WTC11 (cell line): ENCODE results near the gene WDR1. TPM values are rescaled to one million over a fixed set of nuclear protein-coding genes. Genes with fewer than 3 reads are reported as not detected.

Experiments
- ATAC-seq: fragments of 200-7000 bp; cut with Tn5 transposase; 2 replicates; pipeline ENCODE4 v1.10.0; 2021; ENCODE audit warnings: mild to moderate bottlenecking, moderate library complexity
- CTCF ChIA-PET: fragments of 300-600 bp; sonication (Branson Sonifier 250); formaldehyde crosslinking; loops from one replicate; lab custom pipeline; 2021; ENCODE audit warnings: antibody characterized with exemption; lab: Charles Lee
- POLR2A ChIA-PET: fragments of 350-600 bp; sonication (Branson Sonifier 250); formaldehyde crosslinking; loops from one replicate; lab custom pipeline; 2021; ENCODE audit warnings: antibody characterized with exemption; lab: Charles Lee
- DNase-seq: peaks from one replicate; pipeline ENCODE4 v3.0.0; 2021; ENCODE audit warnings: low spot score
- H3K27ac Mint-ChIP-seq: 2 replicates; pipeline ENCODE4 v1.8.0; 2021; ENCODE audit warnings: mixed read lengths
- H3K27me3 Mint-ChIP-seq: 2 replicates; pipeline ENCODE4 v1.8.0; 2021; ENCODE audit warnings: low read depth, mild to moderate bottlenecking, moderate library complexity, mixed read lengths
- H3K36me3 Mint-ChIP-seq: 2 replicates; pipeline ENCODE4 v1.8.0; 2021; ENCODE audit warnings: mixed read lengths
- H3K4me1 Mint-ChIP-seq: 2 replicates; pipeline ENCODE4 v1.8.0; 2022; ENCODE audit warnings: mixed read lengths
- H3K4me3 Mint-ChIP-seq: 2 replicates; pipeline ENCODE4 v1.8.0; 2021; ENCODE audit warnings: mild to moderate bottlenecking, moderate library complexity, mixed read lengths
- H3K9me3 Mint-ChIP-seq: 2 replicates; pipeline ENCODE4 v1.8.0; 2021; ENCODE audit warnings: mixed read lengths
- CBFB ChIP-seq: sonication (generic); formaldehyde crosslinking; IDR thresholded peaks from 2 replicates; pipeline ENCODE4 v1.8.1; 2022; ENCODE audit warnings: mild to moderate bottlenecking, low read depth, missing genetic modification reagents
- EMX1 ChIP-seq: fragments of 250-450 bp; sonication (Bioruptor Pico); IDR thresholded peaks from 2 replicates; pipeline ENCODE4 v1.8.0; 2021; ENCODE audit warnings: mild to moderate bottlenecking
- IRF2 ChIP-seq: sonication (generic); formaldehyde crosslinking; IDR thresholded peaks from 2 replicates; pipeline ENCODE4 v1.8.0; 2022; ENCODE audit warnings: low read depth, missing genetic modification reagents, borderline replicate concordance
- JUN ChIP-seq: sonication (generic); formaldehyde crosslinking; IDR thresholded peaks from 2 replicates; pipeline ENCODE4 v1.8.0; 2023; ENCODE audit warnings: mild to moderate bottlenecking, missing genetic modification reagents
- NR1H2 ChIP-seq: sonication (generic); formaldehyde crosslinking; IDR thresholded peaks from 2 replicates; pipeline ENCODE4 v1.9.0; 2021; ENCODE audit warnings: mild to moderate bottlenecking, moderate library complexity, missing genetic modification reagents
- OVOL2 ChIP-seq: fragments of 250-450 bp; sonication (Bioruptor Pico); IDR thresholded peaks from 2 replicates; pipeline ENCODE4 v1.9.0; 2021; ENCODE audit warnings: mild to moderate bottlenecking, borderline replicate concordance
- PRRX2 ChIP-seq: fragments of 250-450 bp; sonication (Bioruptor Pico); IDR thresholded peaks from 2 replicates; pipeline ENCODE4 v1.8.0; 2021; ENCODE audit warnings: mild to moderate bottlenecking
- SMAD3 ChIP-seq: sonication (generic); formaldehyde crosslinking; IDR thresholded peaks from 2 replicates; pipeline ENCODE4 v1.8.0; 2022; ENCODE audit warnings: missing genetic modification reagents, mild to moderate bottlenecking, borderline replicate concordance
- SOX15 ChIP-seq: fragments of 250-450 bp; sonication (Bioruptor Pico); IDR thresholded peaks from 2 replicates; pipeline ENCODE4 v1.9.0; 2021; ENCODE audit warnings: mild to moderate bottlenecking
- TEAD1 ChIP-seq: sonication (generic); formaldehyde crosslinking; IDR thresholded peaks from 2 replicates; pipeline ENCODE4 v1.8.0; 2022; ENCODE audit warnings: mild to moderate bottlenecking, missing genetic modification reagents
- TP53 ChIP-seq: sonication (generic); formaldehyde crosslinking; IDR thresholded peaks from 2 replicates; pipeline ENCODE4 v1.8.1; 2023; ENCODE audit warnings: mild to moderate bottlenecking, missing genetic modification reagents
- ZNF263 ChIP-seq: sonication (generic); formaldehyde crosslinking; IDR thresholded peaks from 2 replicates; pipeline ENCODE4 v1.8.1; 2022; ENCODE audit warnings: low read depth, mild to moderate bottlenecking, moderate library complexity, missing genetic modification reagents
- ZNF423 ChIP-seq: fragments of 250-450 bp; sonication (Bioruptor Pico); IDR thresholded peaks from 2 replicates; pipeline ENCODE4 v2.1.2; 2022; ENCODE audit warnings: mild to moderate bottlenecking, moderate library complexity
- total RNA-seq: library from RNA; stranded (reverse); gene quantifications from 3 replicates; pipeline ENCODE4 v1.2.3, GENCODE V29; 2021
- TF ChIP-seq, protein P1 (sequence below): sonication (generic); formaldehyde crosslinking; IDR thresholded peaks from 2 replicates; pipeline ENCODE4 v1.8.1; 2023; ENCODE audit warnings: mild to moderate bottlenecking, moderate library complexity, missing genetic modification reagents
- TF ChIP-seq, protein P2 (sequence below): sonication (generic); formaldehyde crosslinking; IDR thresholded peaks from 2 replicates; pipeline ENCODE4 v1.8.0; 2022; ENCODE audit warnings: missing genetic modification reagents
- TF ChIP-seq, protein P3 (sequence below): fragments of 250-450 bp; sonication (Bioruptor Pico); IDR thresholded peaks from 2 replicates; pipeline ENCODE4 v1.9.0; 2021; ENCODE audit warnings: mild to moderate bottlenecking, borderline replicate concordance
- TF ChIP-seq, protein P4 (sequence below): sonication (generic); formaldehyde crosslinking; IDR thresholded peaks from 2 replicates; pipeline ENCODE4 v1.8.0; 2022; ENCODE audit warnings: mild to moderate bottlenecking, missing genetic modification reagents
- TF ChIP-seq, protein P5 (sequence below): fragments of 250-450 bp; sonication (Bioruptor Pico); conservative IDR thresholded peaks from 2 replicates; pipeline ENCODE4 v1.9.0; 2021; ENCODE audit warnings: mild to moderate bottlenecking
- TF ChIP-seq, protein P6 (sequence below): sonication (generic); formaldehyde crosslinking; conservative IDR thresholded peaks from 2 replicates; pipeline ENCODE4 v1.8.1; 2022; ENCODE audit warnings: mild to moderate bottlenecking, missing genetic modification reagents
- TF ChIP-seq, protein P7 (sequence below): sonication (generic); formaldehyde crosslinking; IDR thresholded peaks from 2 replicates; pipeline ENCODE4 v1.8.1; 2022; ENCODE audit warnings: missing genetic modification reagents, borderline replicate concordance

Gene WDR1
- total RNA-seq, 1 experiment from 2014 or later, result 288 TPM

DNA sequence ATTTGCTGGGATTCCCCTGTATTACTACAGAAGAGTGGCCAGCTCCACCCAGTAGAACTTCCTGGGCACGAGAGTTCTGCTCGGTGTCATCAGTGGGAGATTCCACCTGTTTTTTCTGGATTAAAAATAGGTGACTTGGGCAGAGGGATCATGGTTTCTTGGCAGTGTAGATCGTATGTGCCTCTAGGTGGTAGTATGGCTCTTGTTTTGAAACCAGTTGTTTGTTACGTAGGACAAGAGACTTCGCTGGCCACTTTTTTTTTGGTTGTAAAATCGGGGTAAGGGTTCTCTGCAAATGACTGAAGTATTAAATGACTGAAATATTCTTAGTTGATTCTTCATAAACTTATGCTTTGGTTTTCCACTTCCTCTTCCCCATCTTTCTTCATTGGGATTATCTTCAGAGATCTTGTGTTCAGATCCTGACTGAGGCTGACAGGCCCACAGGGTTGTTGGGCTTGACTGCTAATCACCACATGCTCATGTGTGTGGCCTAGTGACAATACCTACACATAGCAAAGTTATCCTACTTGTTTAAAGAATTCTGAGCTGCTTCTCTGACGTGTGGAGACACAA lies 43.8 kb upstream of the WDR1 start:
- Mint-ChIP-seq H3K36me3 (no peaks in the 10 kb centered on the region), H3K9me3 (no peaks in the 10 kb centered on the region), H3K4me1 (peaks cover 6% of the 10 kb centered on the region), H3K27me3 (peaks cover 7% of the 10 kb centered on the region), H3K4me3 (no peak overlapping the region), H3K27ac (no peak overlapping the region)
- ATAC-seq (peak; percentile 49), DNase-seq (no peak)
- TF ChIP-seq PRRX2 (no peak), SMAD3 (CRISPR knock-in tag) (no peak), TP53 (no peak), JUN (CRISPR knock-in tag) (no peak), CBFB (CRISPR knock-in tag) (no peak), TEAD1 (CRISPR knock-in tag) (no peak), ZNF263 (CRISPR knock-in tag) (no peak), ZNF423 (CRISPR knock-in tag) (no peak), OVOL2 (CRISPR knock-in tag) (no peak), IRF2 (CRISPR knock-in tag) (no peak), NR1H2 (CRISPR knock-in tag) (no peak), SOX15 (CRISPR knock-in tag) (no peak), EMX1 (CRISPR knock-in tag) (no peak)
- TF ChIP-seq, protein P1, sequence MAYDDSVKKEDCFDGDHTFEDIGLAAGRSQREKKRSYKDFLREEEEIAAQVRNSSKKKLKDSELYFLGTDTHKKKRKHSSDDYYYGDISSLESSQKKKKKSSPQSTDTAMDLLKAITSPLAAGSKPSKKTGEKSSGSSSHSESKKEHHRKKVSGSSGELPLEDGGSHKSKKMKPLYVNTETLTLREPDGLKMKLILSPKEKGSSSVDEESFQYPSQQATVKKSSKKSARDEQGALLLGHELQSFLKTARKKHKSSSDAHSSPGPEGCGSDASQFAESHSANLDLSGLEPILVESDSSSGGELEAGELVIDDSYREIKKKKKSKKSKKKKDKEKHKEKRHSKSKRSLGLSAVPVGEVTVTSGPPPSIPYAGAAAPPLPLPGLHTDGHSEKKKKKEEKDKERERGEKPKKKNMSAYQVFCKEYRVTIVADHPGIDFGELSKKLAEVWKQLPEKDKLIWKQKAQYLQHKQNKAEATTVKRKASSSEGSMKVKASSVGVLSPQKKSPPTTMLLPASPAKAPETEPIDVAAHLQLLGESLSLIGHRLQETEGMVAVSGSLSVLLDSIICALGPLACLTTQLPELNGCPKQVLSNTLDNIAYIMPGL (CRISPR knock-in tag), result no peak
- TF ChIP-seq, protein P2, sequence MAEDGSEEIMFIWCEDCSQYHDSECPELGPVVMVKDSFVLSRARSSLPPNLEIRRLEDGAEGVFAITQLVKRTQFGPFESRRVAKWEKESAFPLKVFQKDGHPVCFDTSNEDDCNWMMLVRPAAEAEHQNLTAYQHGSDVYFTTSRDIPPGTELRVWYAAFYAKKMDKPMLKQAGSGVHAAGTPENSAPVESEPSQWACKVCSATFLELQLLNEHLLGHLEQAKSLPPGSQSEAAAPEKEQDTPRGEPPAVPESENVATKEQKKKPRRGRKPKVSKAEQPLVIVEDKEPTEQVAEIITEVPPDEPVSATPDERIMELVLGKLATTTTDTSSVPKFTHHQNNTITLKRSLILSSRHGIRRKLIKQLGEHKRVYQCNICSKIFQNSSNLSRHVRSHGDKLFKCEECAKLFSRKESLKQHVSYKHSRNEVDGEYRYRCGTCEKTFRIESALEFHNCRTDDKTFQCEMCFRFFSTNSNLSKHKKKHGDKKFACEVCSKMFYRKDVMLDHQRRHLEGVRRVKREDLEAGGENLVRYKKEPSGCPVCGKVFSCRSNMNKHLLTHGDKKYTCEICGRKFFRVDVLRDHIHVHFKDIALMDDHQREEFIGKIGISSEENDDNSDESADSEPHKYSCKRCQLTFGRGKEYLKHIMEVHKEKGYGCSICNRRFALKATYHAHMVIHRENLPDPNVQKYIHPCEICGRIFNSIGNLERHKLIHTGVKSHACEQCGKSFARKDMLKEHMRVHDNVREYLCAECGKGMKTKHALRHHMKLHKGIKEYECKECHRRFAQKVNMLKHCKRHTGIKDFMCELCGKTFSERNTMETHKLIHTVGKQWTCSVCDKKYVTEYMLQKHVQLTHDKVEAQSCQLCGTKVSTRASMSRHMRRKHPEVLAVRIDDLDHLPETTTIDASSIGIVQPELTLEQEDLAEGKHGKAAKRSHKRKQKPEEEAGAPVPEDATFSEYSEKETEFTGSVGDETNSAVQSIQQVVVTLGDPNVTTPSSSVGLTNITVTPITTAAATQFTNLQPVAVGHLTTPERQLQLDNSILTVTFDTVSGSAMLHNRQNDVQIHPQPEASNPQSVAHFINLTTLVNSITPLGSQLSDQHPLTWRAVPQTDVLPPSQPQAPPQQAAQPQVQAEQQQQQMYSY (CRISPR knock-in tag), result no peak
- TF ChIP-seq, protein P3, sequence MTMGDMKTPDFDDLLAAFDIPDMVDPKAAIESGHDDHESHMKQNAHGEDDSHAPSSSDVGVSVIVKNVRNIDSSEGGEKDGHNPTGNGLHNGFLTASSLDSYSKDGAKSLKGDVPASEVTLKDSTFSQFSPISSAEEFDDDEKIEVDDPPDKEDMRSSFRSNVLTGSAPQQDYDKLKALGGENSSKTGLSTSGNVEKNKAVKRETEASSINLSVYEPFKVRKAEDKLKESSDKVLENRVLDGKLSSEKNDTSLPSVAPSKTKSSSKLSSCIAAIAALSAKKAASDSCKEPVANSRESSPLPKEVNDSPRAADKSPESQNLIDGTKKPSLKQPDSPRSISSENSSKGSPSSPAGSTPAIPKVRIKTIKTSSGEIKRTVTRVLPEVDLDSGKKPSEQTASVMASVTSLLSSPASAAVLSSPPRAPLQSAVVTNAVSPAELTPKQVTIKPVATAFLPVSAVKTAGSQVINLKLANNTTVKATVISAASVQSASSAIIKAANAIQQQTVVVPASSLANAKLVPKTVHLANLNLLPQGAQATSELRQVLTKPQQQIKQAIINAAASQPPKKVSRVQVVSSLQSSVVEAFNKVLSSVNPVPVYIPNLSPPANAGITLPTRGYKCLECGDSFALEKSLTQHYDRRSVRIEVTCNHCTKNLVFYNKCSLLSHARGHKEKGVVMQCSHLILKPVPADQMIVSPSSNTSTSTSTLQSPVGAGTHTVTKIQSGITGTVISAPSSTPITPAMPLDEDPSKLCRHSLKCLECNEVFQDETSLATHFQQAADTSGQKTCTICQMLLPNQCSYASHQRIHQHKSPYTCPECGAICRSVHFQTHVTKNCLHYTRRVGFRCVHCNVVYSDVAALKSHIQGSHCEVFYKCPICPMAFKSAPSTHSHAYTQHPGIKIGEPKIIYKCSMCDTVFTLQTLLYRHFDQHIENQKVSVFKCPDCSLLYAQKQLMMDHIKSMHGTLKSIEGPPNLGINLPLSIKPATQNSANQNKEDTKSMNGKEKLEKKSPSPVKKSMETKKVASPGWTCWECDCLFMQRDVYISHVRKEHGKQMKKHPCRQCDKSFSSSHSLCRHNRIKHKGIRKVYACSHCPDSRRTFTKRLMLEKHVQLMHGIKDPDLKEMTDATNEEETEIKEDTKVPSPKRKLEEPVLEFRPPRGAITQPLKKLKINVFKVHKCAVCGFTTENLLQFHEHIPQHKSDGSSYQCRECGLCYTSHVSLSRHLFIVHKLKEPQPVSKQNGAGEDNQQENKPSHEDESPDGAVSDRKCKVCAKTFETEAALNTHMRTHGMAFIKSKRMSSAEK (CRISPR knock-in tag), result no peak
- TF ChIP-seq, protein P4, sequence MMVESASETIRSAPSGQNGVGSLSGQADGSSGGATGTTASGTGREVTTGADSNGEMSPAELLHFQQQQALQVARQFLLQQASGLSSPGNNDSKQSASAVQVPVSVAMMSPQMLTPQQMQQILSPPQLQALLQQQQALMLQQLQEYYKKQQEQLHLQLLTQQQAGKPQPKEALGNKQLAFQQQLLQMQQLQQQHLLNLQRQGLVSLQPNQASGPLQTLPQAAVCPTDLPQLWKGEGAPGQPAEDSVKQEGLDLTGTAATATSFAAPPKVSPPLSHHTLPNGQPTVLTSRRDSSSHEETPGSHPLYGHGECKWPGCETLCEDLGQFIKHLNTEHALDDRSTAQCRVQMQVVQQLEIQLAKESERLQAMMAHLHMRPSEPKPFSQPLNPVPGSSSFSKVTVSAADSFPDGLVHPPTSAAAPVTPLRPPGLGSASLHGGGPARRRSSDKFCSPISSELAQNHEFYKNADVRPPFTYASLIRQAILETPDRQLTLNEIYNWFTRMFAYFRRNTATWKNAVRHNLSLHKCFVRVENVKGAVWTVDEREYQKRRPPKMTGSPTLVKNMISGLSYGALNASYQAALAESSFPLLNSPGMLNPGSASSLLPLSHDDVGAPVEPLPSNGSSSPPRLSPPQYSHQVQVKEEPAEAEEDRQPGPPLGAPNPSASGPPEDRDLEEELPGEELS (CRISPR knock-in tag), result no peak
- TF ChIP-seq, protein P5, sequence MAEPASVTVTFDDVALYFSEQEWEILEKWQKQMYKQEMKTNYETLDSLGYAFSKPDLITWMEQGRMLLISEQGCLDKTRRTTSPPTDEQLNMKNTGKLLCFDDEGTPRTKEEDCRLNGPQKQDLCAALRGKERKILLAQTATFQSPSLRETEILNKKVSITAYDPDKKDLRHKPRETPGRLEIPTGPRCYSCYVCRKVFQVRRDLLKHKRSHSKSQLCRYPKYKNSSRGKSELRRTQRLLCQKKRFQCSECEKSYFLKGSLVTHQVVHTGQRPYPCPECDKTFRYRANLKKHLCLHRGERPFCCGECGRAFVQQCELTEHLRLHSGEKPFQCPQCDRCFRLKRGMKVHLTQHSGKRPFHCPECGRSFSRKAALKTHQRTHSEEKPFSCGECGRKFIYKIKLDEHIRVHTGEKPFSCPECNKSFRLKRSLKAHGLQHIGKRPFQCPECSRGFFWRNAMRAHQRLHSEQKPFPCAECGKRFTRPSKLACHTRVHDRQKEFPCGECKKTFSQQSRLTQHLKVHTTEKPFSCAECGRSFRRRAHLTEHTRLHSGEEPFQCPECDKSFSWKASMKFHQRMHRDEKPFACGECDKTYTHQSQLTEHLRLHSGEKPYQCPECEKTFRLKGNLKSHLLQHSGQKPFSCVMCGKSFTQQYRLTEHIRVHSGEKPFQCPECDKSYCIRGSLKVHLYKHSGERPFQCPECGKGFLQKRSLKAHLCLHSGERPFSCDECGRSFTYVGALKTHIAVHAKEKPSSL (CRISPR knock-in tag), result no peak
- TF ChIP-seq, protein P6, sequence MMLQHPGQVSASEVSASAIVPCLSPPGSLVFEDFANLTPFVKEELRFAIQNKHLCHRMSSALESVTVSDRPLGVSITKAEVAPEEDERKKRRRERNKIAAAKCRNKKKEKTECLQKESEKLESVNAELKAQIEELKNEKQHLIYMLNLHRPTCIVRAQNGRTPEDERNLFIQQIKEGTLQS (CRISPR knock-in tag), result no peak
- TF ChIP-seq, protein P7, sequence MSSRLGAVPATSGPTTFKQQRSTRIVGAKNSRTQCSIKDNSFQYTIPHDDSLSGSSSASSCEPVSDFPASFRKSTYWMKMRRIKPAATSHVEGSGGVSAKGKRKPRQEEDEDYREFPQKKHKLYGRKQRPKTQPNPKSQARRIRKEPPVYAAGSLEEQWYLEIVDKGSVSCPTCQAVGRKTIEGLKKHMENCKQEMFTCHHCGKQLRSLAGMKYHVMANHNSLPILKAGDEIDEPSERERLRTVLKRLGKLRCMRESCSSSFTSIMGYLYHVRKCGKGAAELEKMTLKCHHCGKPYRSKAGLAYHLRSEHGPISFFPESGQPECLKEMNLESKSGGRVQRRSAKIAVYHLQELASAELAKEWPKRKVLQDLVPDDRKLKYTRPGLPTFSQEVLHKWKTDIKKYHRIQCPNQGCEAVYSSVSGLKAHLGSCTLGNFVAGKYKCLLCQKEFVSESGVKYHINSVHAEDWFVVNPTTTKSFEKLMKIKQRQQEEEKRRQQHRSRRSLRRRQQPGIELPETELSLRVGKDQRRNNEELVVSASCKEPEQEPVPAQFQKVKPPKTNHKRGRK (CRISPR knock-in tag), result no peak
- CTCF ChIA-PET, result interaction anchor here (1.2 to 4.3 kb wide), 5 partner anchors 10 to 366 kb away, joined by 3 to 58 read pairs (median 5); no protein-coding TSS in a partner anchor
- POLR2A ChIA-PET, result no interaction called here
